Superior temporal gyrus (tissue), 1 donor: Measurements from ENCODE around the gene ISX.

ENCODE experiments used
- DNase-seq: peaks from one replicate; pipeline ENCODE4 v3.0.0-alpha.2; 2016; ENCODE audit errors: extremely low spot score

ISX gene

DNA sequence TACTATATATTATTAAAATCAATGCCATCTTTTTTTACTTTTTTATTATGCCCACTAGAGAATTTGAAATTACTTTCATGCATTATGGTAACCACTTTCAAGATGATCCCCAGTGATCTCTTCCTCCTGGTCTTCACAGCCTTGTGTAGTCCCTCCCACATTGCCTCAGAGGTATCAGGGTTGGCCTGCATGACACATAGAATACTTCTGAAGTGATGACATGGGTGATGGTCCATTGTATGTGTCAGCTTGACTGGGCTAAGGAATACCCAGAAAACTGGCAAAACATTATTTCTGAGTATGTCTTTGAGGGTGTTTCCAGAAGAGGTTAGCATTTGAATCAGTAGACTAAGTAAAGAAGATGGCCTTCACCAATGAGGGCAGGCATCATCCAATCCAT is 14.2 kb upstream of the ISX start:
- no peak for DNase-seq

DNA sequence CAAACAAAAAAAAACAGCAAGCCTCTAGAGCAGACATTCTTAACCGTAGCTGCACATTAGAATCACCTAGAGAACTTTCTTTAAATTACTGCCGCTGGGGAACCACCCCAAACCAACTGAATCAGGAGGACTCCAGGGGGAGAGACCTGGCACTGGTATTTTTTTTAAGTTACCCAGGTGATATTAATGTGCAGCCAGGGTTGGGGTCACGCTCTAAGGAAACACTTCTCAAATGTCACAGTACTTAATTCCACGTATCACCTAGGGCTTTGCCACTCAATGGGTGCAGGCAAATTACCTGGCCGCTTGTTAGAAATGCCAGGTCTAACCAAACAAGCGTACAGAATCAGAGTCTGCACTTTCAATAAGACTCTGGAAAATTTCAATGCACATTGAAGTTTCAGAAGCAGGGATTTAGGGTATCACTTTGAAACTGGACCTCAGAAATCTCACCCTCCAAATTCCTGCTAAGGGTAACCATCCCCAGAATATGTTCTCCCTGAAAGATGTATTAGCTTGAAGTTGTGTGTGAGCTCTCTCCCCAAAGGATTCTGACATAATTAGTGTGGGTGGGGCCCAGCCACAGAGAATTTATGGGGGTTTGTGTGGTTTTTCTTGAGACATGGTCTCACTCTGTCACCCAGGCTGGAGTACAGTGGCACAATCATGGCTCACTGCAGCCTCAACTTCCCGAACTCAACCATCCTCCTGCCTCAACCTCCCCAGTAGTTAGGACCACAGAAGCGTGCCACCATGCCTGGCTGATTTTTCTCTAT is 12.7 kb upstream of the ISX start:
- no peak for DNase-seq

DNA sequence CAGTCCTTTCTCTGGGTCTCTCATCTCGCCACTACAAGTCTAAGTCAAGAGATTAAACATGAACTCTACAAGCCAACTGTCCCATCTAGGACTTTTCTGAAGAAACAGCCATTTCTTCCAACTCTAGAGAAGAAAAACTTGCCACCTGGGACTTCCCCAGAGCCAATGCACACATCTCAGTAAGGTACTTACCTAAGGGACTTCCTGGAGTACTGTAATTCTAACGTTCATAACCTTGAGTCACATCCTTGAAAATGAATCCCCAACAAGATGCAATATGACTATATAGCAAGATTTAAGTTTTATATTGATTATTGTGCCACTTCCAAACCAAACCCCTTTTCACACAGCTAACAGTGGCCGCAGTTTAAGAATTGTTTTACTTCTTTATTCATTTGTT is 11.9 kb upstream of the ISX start:
- DNase-seq: no peak

DNA sequence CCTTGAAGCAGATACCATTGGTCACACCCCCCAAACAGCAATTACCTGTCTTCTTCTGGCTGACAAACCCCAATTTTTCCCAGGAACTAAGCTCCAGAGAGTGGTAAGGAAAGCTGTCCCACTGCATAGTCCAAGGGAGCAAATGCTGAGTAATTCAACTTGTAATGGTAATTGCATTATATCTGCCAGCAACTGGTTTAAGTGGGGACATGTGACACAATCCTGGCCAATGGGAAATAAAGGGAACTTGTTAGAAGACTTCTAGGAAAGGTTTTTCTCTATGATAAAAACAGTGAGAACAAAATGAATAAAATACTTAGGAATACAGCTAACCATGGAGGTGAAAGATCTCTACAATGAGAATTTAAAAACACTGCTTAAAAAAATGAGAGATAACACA is 9.5 kb upstream of the ISX start:
- no peak for DNase-seq

DNA sequence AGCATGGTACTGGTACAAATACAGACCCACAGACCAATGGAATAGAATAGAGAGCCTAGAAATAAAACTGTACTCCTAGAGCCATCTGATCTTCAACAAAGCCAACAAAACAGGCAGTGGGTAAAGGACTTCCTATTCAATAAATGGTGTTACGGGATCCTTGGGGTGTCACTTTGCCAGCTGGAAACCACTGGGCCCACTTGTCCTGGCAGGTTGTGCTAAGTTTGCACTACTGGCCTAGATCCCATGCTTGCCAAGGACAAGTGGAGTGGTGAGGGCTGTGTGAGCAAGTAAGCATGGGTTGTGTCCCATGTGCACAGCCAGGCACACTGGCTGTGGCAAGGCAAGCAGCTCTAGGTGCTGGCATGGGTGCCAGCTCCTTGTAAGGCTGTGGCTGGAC is 8.8 kb upstream of the ISX start:
- no peak for DNase-seq

DNA sequence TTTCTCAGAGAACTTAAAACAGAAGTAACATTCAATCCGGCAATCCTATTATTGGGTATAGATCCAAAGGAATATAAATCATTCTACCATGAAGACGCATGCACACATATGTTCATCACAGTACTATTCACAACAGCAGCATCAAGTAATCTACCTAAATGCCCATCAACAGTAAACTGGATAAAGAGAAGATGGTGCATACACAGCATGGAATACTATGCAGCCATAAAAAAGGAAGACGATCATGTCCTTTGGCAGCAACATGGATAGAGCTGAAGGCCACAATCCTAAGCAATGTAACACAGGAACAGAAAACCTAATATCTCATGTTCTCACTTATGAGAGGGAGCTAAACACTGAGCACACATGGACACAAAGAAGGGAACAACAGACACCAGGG is 6.3 kb upstream of the ISX start:
- DNase-seq: no peak

DNA sequence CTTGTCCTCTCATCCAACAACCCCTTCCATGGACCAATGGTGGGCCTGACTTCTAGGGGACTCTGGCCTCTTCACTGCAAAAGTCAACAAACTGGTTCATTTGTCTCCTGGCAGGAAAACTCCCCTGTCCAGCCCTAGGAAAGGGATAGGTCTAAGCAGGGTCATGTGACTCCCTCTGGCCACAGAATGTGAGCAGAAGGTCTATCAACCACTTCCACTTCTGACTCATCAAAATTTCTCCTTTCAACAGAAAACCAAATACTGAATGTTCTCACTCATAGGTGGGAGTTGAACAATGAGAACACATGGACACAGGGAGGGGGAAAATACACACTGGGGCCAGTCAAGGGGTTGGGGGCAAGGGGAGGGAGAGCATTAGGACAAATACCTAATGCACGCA is 1.3 kb upstream of the ISX start:
- DNase-seq: no peak

DNA sequence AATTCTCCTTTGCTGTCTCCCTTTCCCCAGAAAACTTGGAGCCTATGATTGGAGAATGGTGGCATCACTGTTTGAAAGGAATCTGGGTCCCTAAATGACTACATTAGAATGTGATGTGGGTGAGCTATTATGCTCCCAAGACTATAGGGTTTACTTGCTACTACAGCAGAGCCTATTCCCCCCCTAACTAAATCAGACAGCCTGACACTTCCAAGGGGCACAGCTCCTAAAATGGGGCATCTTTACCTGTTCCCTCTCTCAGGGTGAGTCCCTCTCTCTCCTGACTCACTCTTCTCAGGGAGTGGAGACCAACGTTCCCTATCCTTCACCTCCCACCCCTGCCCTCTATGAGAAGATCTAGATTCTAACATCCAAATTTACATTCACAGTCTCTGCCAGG is 775 bp upstream of the ISX start:
- DNase-seq: no peak

DNA sequence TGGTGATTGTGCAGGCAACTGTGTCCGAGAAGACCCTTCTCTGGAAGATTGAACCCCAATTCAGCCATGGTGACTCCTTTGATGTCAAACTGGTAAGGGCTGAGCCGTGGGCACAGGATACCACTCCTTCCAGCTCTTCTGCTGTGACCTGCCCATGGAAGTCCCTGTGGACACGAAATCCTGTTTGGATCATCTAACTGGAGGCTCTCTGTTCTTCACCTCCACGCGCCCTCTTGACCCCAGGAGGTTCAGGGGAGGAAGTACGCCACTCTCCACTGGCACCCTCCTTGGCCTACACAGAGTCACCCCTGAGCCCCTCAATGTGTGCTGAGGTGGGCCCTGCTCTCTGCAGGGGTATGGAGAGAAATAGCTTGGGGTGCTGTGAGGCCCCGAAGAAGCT is 810 bp downstream of the ISX start:
- DNase-seq: no peak

DNA sequence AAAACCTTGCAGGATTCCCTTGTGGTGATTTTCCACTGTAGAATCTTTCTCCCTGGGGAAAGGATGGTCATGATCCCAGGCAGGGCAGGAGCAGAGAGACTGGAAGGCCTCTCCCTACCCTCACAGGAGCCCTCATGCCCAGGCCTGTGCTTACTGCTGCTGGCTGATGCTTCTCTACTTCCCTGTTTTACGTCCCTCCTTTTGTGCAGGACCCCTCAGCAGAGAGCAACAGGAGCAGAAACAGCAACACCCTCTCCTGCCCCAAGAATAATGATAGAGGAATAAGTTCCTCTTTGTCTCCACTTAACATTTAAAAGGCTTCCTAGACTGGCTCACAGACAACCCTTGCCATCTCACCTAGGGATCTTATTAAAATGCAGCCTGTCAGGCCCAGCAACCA is 3.6 kb downstream of the ISX start:
- no peak for DNase-seq

DNA sequence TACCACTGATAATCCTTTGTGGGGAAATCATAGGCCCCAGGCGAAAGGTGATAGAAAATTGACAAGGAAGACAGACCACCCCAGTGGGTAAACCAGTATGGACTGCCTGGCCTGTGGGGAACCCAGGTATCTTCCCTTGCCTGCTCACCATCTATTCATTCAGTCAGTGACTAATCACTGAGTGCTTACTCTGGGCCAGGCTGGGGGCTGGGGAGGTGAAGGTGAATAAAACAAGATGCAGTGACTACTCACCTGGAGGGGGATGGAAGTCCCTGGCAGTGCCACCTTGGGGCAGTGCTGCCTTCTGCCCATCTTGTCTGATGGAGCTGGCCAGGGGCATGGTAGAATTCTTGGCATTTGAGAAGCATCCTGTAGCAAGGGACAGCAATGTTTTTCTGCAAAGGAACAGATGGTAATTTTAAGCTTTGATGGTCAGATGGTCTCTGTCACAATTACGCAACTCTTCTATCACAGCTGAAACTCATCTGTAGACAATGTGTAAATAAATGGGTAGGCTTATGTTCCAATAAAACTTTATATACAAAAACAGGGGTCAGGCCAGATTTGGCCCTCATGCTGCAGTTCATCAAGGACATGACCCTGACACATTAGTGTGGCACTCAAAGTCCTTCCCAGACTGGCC is 4.6 kb downstream of the ISX start:
- DNase-seq: peak; percentile 12

DNA sequence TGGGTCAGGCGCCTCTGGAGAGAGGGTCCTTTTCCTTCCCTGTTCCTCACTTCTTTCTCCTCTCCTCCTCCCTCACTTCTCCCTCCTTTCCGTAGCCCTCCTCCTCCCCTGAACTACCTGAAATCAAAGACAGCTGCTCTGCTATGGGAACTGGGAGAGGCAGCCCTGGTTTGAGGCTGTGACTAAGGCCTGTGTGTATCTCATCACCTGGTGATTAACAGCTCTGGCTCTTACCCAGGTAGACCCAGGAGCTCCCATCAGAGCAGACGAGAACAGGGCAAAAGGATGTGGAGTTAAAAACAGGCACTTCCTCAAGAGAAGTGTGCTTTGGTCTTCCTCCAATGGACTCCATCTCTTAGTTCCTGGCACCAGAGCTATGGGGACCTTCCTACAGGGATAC is 5.8 kb downstream of the ISX start:
- DNase-seq: no peak

DNA sequence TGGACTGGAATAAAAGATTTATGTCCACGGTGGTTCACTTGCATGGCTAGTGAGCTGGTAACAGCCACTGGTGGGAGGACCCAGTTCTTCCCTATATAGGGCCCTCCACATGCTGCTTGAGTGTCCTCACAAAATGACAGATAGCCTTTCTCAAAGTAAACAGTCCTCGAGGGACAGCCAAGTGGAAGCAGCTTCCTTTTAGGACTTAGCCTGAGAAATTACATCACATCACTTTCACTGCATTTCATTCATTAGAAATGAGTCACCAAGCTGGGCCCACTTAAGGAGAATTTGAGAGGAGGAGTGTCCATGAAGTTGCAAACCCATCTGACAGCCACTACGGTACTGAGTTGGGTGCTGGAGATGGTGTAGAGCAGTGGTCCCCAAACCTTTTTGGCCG is 7.0 kb downstream of the ISX start:
- DNase-seq: no peak

DNA sequence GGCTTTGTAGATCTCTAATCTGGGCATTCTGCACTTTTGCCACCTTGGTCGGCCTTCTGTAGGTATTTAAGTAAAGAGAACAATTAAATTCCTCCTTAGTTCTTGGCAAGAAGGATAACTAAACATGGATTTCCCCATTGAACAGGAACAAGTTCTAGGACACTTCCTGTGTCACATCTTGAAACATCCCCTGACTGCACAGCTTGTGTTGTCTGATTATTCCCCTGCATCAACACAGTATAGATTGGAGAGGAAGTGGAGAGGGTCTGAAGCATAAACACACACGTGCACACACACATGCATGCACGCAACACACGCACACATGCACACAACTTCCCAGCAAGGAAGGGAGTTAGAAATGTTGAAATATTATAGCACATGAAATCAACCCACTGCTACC is 8.6 kb downstream of the ISX start:
- DNase-seq: no peak

DNA sequence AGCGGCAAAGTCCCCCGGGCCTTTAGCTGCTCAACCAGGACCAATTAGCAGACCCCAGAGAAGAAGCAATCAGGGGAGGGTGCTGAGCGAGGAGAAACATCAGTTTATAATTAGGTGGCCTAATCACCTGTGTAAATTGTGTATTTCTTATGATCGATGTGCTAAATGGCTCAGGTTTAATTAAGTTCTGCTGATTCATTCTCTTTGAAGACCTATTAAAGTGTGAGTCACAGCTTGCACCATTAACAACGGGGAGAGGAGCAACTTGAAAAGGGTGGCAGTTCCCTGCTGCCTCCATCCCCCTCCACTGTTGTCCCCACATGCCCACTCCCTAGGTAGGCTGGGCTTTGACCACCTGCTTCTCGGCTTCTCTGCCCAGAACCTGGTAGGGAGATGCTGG is 10.7 kb downstream of the ISX start:
- DNase-seq: no peak

DNA sequence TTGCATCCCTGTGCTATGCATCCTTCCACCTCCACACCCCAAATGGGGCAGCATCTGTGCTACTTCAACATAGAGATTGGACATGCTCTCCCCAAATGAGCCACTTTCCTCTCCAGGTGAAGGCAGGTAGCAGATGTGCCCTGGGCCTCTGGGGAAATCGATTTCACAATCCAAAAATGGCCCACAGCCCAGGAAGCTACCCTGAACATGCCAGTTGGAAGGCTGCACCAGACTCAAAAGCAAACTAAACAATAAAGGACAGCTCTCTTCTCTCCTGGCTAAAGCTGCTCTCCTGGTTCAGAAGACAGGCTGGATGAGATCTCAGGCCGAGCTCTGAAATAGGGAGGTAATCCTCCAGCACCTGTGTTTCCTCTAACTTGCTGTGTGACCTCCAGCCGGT is 19.7 kb downstream of the ISX start:
- no peak for DNase-seq

DNA sequence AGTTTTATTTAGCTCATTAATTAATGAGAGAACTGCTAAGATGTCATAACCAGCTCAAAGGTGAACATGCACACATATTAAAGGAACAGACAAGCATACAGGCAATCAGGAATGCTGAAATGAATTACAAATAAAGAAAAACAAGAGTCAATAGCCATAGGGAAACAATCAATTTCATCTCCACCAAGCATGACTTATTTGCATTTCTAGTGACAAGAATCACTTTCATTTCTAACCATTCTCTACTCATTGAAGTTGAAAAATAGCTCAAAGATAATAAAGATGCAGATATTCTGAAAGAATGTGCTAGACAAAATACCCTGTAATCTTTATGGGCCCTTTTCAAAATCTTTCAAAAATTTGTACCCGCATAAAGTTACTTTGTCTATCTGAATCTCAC is 23.2 kb downstream of the ISX start:
- DNase-seq: no peak

DNA sequence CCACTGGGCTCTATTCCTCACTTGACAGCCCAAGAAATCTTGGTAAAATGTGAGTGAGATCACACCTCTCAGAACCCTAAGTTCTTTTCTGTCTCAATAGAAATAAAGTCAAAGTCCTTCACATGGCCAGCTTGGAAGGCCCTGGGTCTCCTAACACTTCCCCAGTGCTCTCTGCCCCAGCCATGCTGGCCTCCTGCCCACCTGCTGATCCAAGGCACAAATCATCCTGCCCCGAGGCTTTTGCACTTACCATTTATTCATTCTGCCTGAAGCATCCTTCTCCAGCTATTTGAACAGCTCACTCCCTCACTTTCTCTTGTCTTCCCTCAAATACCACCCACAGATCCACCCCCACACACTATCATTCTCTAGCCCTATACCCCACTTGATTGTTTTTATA is 26.4 kb downstream of the ISX start:
- no peak for DNase-seq

DNA sequence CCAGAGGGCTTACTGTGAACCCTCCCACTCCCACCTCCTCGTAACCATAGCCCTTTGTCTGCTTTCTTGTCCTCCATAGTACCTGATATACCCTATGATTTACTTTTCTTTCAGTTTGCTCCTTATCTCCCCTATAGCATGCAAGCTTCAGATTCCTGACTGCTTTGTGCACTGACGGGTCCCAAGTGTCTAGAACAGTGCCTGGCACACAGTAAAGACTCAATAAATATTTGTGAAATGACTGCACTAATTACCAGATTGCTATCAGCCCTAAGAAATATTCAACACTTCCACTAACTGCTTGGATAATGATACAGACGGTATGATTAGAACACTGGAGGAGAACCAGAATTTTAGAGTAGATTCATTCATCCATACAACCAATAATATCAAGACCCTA is 33.0 kb downstream of the ISX start:
- DNase-seq: no peak

DNA sequence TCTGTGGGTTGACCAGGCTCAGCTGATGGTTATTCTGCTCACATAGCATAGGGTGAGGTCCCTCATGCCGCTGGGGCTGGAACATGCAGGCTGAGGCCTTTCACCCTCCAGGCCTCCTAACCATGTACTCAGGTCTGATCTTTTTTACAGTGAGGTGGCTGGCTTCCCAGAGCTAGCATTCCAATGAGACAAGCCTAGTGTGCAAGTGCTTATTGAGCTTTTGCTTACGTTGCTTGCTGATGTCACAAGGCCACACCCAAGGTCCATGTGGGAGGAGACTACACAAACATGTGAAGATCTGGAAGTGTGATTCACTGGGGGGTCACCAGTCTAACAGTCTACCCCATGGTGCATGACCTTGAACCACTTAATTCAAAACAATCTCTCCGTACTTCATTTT is 33.9 kb downstream of the ISX start:
- no peak for DNase-seq

DNA sequence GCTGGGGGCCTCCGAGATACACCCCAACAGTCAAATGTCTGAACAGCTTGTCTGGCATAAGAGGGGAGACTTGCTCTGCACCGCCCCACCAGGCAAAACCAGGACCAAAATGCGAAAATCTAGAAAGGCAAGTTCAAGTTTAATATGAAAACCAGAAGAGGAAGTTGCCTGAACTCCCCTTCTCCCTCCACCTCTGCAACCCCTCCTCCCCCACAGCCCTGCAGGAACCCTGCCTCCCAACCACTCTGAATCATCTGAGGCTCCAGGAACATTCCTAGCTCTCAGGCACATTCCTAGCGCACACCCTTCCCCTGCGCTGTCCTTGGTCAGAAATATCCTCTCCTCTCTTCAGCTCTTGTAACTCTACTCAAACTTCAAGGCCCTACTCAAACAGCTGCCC is 36.7 kb downstream of the ISX start:
- no peak for DNase-seq

DNA sequence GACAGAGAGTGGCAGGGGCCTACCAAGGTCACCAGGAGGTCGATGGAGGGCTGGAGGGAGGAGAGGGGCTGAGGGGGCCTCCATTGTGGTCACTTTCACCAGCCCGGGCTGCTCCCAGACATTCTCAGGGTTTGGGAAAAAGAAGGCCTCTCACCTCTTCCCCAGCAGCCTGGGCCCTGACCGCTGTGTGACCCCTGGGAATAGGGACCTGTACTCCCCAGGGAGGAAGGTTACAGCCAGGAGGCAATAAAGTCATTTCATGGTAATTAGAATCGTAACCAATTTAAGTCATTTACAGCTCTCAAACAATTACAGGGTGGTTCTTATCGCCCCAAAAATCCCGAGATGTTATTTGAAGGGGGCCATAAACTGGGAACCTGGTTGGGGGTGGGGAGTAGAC is 37.8 kb downstream of the ISX start:
- DNase-seq: no peak

DNA sequence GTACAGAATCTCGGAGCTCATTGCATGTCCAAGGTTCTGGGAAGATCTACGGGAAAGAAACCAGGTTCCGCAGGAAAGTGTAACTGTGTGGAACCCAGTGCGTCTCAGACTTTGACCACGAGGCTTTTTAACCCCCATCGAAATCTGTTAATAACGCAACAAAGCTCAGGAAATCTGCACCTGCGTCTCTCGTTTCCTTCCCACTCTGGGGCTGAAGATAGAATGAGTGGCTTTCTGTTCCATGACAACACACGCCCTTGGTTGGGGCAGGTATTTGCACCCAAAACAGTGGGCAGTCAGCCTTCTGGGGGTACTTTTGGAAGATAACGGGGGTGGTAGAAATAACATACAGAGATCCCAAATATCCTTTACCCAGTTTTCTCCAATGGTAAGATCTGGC is 38.5 kb downstream of the ISX start:
- DNase-seq: no peak

DNA sequence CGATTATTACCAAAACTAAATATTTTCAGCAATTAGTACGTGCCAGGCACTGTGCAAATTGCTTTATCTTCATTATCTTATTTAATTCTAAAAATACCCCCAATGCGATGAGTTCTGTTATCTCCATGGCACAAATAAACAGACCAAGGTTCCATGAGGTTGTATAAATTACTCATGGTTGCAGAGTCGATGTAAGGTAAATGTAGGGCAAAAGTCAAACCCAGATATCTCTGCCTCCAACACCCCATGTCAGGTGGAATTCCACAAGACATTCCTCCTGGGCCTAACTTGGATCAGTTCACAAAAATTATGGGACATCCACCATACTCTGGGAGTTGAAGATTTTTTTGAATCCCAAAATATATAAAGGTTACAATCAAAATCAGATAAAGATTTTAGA is 43.7 kb downstream of the ISX start:
- DNase-seq: no peak
